ENCODE results near the gene TIE1.
A peak's percentile ranks its signal among the peaks of the same experiment; 100 is the strongest.

Gene TIE1

GRCh38 chr1:43292679-43293078 is 8.1 kb upstream of the TIE1 start:
- no peak for TF ChIP-seq CTCF (IDR thresholded peaks at IDR 0.05; ENCODE audit: low read depth, low read length)
- H3K4me3 ChIP-seq (ENCODE audit: low read depth, low read length): no peak overlapping the region
- in situ Hi-C loops (cut with HindIII; ENCODE audit: low sequenced_read_pairs): no loop called here
- DNase-seq (ENCODE audit: low read depth, low spot score): no peak

- H3K4me3 ChIP-seq (ENCODE audit: low read depth, low read length): no peak overlapping the region
- in situ Hi-C loops (cut with HindIII; ENCODE audit: low sequenced_read_pairs): no loop called here
- no peak for TF ChIP-seq CTCF (IDR thresholded peaks at IDR 0.05; ENCODE audit: low read depth, low read length)
- DNase-seq (ENCODE audit: low read depth, low spot score): no peak
Measured at GRCh38 chr1:43293176-43293575, 7.6 kb upstream of the TIE1 start.

GRCh38 chr1:43293896-43294760 is 6.7 kb upstream of the TIE1 start:
- in situ Hi-C loops (cut with HindIII; ENCODE audit: low sequenced_read_pairs): no loop called here
- no peak for TF ChIP-seq CTCF (IDR thresholded peaks at IDR 0.05; ENCODE audit: low read depth, low read length)
- H3K4me3 ChIP-seq (ENCODE audit: low read depth, low read length): no peak overlapping the region
- DNase-seq (ENCODE audit: low read depth, low spot score): peak; percentile 45

- no peak for DNase-seq (ENCODE audit: low read depth, low spot score)
- H3K4me3 ChIP-seq (ENCODE audit: low read depth, low read length): no peak overlapping the region
- in situ Hi-C loops (cut with HindIII; ENCODE audit: low sequenced_read_pairs): no loop called here
- no peak for TF ChIP-seq CTCF (IDR thresholded peaks at IDR 0.05; ENCODE audit: low read depth, low read length)
Measured at GRCh38 chr1:43294761-43295160, 6.0 kb upstream of the TIE1 start.

- H3K4me3 ChIP-seq (ENCODE audit: low read depth, low read length): no peak overlapping the region
- no peak for DNase-seq (ENCODE audit: low read depth, low spot score)
- in situ Hi-C loops (cut with HindIII; ENCODE audit: low sequenced_read_pairs): no loop called here
- no peak for TF ChIP-seq CTCF (IDR thresholded peaks at IDR 0.05; ENCODE audit: low read depth, low read length)
Measured at GRCh38 chr1:43296207-43296606, 4.6 kb upstream of the TIE1 start.

GRCh38 chr1:43298055-43298454 is 2.7 kb upstream of the TIE1 start:
- no peak for TF ChIP-seq CTCF (IDR thresholded peaks at IDR 0.05; ENCODE audit: low read depth, low read length)
- no peak for DNase-seq (ENCODE audit: low read depth, low spot score)
- in situ Hi-C loops (cut with HindIII; ENCODE audit: low sequenced_read_pairs): no loop called here
- H3K4me3 ChIP-seq (ENCODE audit: low read depth, low read length): no peak overlapping the region

Data from astrocyte of the spinal cord (primary cell).